OCI-M1 (cell line): ENCODE measurements around the gene GIT1.

ENCODE experiments used
- DNase-seq: peaks from one replicate; lab custom pipeline; 2025; lab: John Stamatoyannopoulos, UW

GIT1 gene

GRCh38 chr17:29589524-29590410, at the start of gene GIT1:
Gene GIT1, minus strand, starts transcription at chr17:29589648. Its CDS starts 270 bp downstream, at chr17:29589378.
- DNase-seq: peak; percentile 95

GRCh38 chr17:29633886-29634285, 44.4 kb upstream of the GIT1 start:
- no peak for DNase-seq

GRCh38 chr17:29630630-29631193, 41.3 kb upstream of the GIT1 start:
- DNase-seq: no peak

GRCh38 chr17:29629839-29630238, 40.4 kb upstream of the GIT1 start:
- no peak for DNase-seq

- DNase-seq: no peak
Observed at GRCh38 chr17:29628644-29629043, 39.2 kb upstream of the GIT1 start.

- DNase-seq: no peak
Observed at GRCh38 chr17:29627951-29628350, 38.5 kb upstream of the GIT1 start.

- DNase-seq: no peak
Observed at GRCh38 chr17:29625037-29625750, 35.7 kb upstream of the GIT1 start.

- DNase-seq: no peak
Observed at GRCh38 chr17:29624586-29624985, 35.1 kb upstream of the GIT1 start.

- no peak for DNase-seq
Observed at GRCh38 chr17:29623283-29623647, 33.8 kb upstream of the GIT1 start.

GRCh38 chr17:29622337-29623282, 33.2 kb upstream of the GIT1 start, which contains the start of gene CORO6:
Gene CORO6, minus strand, starts transcription at chr17:29622912. Its CDS starts 1,491 bp downstream, at chr17:29621421.
- DNase-seq: peak; percentile 68

GRCh38 chr17:29621751-29622194, 32.3 kb upstream of the GIT1 start:
- DNase-seq: no peak

GRCh38 chr17:29620779-29621500, 31.5 kb upstream of the GIT1 start:
- no peak for DNase-seq

GRCh38 chr17:29620271-29620670, 30.8 kb upstream of the GIT1 start:
- no peak for DNase-seq

GRCh38 chr17:29619251-29619650, 29.8 kb upstream of the GIT1 start:
- DNase-seq: peak; percentile 39

- DNase-seq: no peak
Observed at GRCh38 chr17:29618272-29619065, 29.0 kb upstream of the GIT1 start.

- DNase-seq: peak; percentile 95
Observed at GRCh38 chr17:29617481-29618271, 28.2 kb upstream of the GIT1 start.

- DNase-seq: peak; percentile 89
Observed at GRCh38 chr17:29617125-29617480, 27.7 kb upstream of the GIT1 start.

GRCh38 chr17:29616300-29617048, 27.0 kb upstream of the GIT1 start:
- DNase-seq: no peak
